ENCODE data around the gene ZNF319.
A peak's percentile ranks its signal among the peaks of the same experiment; 100 is the strongest.

ZNF319 gene

DNA sequence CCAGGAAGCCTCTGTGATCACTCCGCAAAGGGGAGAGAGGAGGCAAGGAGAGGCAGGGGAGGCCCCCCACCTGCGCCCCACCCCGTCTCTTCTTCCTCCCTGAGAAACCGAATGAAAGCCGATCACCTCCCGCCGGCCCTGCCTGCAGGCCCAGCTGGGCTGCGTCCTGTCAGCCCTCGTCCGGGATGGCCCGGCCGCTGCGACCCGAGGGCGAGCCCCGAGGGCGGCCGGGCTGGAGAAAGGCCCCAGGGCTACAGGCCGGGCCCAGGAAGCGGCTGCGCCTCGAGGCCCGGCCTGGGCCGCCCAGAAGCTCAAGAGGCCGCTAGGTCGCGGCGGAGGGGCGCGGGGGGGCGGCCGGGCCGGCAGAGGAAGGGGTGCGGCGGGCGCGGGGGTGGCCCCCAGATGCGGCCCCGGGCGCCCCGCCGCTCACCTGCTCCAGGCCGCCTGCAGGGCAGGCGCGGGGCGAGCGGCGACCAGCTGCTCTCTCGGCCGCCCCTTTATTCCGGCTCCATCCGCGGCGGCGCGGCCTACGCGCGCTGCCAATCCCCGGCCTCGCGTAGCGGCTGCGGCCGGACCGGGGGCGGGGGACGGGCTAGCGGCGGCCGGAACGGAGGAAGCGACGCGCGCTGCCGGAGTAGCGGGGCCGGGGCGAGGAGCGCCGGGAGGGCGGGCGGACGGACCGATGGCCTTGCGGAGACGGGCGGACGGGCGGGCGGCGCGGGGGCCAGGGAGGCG is at the start of gene ZNF319:
TSS of gene ZNF319 (minus strand) at position 702 of the 735 bp plus-strand sequence. CDS start 2,407 bp downstream, outside the sequence.
- peak within 1 kb of the TSS; percentile 92 to 94 for H3K27ac Mint-ChIP-seq
- DNase-seq (peak in 1 of 2 donors; percentile 41), ATAC-seq (peak; percentile 22)
- peak within 1 kb of the TSS; percentile 91 to 93 for H3K4me3 Mint-ChIP-seq
- H3K9me3 Mint-ChIP-seq: no peaks in the 10 kb centered on the region
- no peaks in the 10 kb centered on the region for H3K27me3 Mint-ChIP-seq
- H3K4me1 Mint-ChIP-seq: peaks cover 79% of the 10 kb centered on the region

DNA sequence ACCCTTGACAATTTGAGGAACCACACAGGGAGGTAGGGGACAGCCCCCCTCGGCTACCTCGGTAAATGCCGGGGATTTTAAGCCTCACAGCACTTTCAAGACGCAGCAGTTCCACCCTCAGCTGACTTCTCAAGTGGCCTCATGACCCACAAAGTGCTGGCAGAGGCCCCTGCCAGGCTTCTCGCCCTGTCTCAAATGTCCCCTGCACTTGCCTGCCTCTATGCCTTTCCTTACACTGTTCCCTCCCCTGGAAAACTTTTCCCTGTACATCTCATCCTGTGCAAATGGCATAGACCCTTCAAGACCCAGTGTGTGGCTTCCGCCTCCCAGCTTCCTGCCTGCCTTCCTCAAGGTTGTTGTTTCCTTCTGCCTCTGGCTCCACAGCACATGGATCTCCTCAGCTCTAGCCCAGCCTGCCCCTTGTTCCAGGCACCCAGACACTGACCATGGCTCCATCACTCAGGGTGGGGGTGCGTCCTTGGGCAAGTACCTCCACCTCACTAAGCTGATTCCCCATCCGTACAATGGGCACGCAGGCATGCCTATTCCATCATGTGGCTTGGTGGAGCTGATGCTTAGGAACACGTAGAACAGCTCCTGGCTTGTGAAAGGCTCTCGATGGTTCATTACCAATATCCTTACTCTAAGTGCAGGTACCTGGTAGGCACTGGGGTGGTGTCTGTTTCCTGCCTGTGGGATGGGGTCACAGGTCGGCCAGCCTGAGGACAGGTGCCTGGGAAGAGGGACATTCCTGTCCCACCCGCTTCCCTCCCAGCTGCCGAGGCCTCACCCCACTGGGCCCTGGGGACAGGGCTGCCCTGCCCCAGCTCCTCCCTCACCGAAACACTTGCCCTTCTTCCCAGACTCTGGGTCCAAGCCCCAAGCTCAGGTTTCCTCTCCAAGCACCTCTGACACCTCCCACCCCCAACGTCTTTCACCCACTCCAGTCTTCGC is 49.0 kb upstream of the ZNF319 start:
- no peaks in the 10 kb centered on the region for H3K27me3 Mint-ChIP-seq

DNA sequence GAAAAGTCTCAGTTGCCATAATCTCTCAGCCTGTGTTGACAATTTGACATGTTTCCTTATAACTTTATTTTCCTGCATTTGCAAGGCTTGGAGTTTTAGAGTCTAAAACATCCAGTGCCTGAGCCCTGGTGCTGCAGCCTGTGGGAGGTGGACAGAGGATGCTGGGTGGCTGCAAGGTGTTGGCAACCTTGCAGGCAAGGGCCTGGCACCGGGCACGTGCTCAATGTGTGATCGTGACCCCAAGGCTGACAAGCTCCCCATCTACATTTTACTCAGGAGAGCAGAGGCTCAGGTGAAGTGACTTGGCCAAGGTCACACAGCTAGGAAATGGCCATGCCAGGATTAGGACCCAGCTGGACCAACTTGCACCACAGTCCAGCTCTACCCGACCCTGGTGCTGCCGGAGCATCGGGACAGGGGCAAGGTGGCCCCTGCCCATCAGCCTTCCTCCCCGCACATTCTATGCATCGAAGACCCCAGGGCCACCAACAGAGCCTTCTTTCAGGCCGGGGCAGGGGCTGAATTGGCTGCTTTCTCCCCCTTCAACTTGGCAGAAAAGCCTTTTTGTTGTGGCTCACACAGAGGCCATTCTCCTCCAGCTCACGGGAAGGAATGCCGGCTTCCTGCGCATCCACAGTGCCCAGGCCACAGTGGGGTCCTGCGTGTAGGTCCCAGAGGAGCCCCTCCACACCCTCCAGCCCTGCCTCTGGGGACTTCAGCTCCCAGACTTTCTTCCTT is 48.2 kb upstream of the ZNF319 start:
- no peak for DNase-seq
- no peaks in the 10 kb centered on the region for H3K9me3 Mint-ChIP-seq
- no peaks in the 10 kb centered on the region for H3K4me1 Mint-ChIP-seq
- no peaks in the 10 kb centered on the region for H3K27me3 Mint-ChIP-seq
- no peak for ATAC-seq
- H3K4me3 Mint-ChIP-seq: no peak overlapping the region
- peak overlapping the region in 1 of 2 donors; percentile 78 for H3K27ac Mint-ChIP-seq

More for the DNA sequence above, 49.0 kb upstream of the ZNF319 start:
- Mint-ChIP-seq H3K4me1 (no peaks in the 10 kb centered on the region), H3K4me3 (no peak overlapping the region), H3K9me3 (no peaks in the 10 kb centered on the region), H3K27ac (peak overlapping the region in 1 of 2 donors; percentile 9)
- DNase-seq (no peak), ATAC-seq (no peak)

DNA sequence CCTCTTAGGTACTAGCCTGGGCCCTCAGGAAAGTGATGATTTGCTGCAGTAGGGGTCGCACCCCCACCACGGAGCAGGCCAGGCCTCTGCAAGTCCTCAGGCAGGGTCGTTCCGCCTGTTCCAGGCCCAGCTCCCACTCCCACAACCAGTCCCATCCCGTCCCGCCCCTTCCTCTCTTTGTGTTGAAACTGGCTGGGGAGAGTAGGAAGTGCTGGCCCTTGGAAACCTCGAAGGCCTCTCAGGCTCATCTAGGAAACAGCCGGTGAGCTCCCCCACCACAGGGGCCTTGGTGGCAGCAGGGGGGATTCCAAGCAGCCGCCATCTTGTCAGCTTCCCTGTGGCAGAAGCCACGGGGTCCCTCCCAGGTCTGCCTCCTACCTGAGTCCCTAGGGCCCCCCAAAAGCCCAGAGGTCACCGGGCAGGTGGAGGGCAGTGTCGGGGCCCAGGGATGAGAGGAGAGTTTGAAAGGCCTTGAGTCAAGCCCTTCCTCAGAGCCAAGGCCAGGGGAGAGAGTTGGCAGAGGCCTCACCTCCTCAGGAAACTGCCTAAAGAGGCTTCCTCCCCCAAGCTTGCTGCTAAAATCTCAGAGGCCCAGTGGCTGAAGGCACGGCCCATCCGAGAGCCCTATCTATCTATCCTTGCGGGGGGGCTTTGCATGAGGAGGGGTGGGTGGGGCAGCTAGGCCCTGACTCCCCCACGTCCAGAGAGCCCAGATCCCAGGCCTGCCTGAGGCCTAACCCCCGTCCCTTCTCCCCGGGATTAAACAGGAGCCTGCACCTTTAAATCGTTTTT is 47.3 kb upstream of the ZNF319 start:
- no peaks in the 10 kb centered on the region for H3K9me3 Mint-ChIP-seq
- no peak overlapping the region for H3K4me3 Mint-ChIP-seq
- no peak for DNase-seq
- H3K27me3 Mint-ChIP-seq: no peaks in the 10 kb centered on the region
- H3K4me1 Mint-ChIP-seq: no peaks in the 10 kb centered on the region
- no peak for ATAC-seq
- no peak overlapping the region for H3K27ac Mint-ChIP-seq

DNA sequence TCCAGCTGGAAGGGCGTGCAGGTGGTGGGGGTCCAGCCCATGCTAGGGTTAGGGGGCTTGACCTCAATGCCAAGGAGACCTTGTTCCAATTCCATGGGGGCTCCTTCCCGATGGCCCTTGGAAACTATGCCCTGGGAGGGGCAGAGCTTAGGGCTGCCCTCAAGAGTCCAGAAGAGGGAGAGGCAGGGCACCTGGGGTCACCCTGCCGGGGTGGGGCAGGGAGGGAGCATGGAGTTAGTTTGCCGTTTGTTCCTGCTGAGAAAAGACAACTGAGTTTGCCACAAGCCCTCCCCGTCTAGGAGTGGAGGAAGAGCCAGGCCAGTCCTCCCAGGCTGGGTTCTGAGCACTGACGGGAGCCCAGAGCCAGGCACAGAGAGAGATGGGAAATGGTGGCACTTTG is 46.5 kb upstream of the ZNF319 start:
- Mint-ChIP-seq H3K27me3 (no peaks in the 10 kb centered on the region), H3K4me3 (no peak overlapping the region), H3K9me3 (no peaks in the 10 kb centered on the region), H3K27ac (no peak overlapping the region), H3K4me1 (no peaks in the 10 kb centered on the region)
- ATAC-seq: no peak
- no peak for DNase-seq

DNA sequence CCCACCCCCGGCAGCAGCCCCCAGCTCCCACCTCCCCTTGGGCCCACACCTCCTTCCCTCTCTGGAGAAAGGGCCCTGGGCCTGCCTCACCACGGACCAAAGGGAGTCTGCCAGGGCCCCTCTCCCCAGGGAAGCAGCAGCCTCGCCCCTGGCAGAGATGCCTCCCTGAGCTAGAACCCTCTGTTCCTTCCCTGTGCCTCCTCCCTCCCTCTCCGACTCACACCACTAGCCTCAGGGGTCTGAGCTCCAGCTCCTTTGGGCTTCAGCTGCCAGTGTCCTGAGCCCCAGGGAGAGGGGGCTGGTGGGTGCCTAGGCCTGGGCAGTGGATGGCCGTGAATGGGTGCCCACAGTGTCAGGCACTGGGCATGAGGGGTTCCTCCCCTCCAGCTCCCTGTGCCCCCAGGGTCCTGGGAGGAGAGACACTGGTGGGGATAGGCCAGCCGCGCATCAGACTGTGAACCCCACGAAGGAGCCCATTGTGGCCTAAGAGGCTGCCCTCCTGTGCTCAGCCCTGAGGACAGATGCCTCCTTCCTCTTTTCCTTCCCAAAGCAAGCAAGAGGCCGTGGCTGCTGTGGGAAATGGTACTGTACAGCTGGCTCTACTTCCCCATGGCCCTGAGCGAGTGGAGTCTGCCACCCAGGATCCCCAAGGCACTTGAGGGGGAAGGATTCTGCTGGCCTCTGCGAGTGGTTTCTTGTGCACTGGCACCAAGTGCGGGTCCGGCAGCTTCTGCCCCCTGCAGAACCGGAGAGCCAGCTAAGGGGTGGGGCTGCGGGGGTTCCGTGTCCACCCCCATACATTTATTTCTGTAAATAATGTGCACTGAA is 45.8 kb upstream of the ZNF319 start:
- Mint-ChIP-seq H3K9me3 (no peaks in the 10 kb centered on the region), H3K27ac (no peak overlapping the region), H3K4me1 (no peaks in the 10 kb centered on the region), H3K27me3 (no peaks in the 10 kb centered on the region), H3K4me3 (no peak overlapping the region)
- ATAC-seq (no peak), DNase-seq (no peak)

DNA sequence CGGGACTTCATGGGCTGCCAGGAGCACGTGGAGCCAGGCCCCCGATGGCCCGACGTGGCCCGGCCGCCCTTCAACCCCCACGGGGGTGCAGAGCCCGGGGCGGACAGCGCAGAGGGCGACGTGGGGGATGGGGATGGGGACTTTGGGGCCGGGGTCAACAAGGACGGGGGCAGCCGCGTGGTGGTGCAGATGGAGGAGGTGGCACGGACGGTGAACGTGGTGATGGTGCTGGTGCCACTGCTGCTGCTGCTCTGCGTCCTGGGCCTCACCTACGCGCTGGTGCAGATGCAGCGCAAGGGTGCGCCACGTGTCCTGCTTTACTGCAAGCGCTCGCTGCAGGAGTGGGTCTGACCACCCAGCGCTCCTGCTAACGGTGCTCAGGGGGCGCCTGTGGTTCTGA is 44.6 kb upstream of the ZNF319 start:
- no peaks in the 10 kb centered on the region for H3K27me3 Mint-ChIP-seq
- no peaks in the 10 kb centered on the region for H3K9me3 Mint-ChIP-seq
- ATAC-seq (no peak), DNase-seq (no peak)
- H3K27ac Mint-ChIP-seq: no peak overlapping the region
- H3K4me1 Mint-ChIP-seq: no peaks in the 10 kb centered on the region
- H3K4me3 Mint-ChIP-seq: no peak overlapping the region

DNA sequence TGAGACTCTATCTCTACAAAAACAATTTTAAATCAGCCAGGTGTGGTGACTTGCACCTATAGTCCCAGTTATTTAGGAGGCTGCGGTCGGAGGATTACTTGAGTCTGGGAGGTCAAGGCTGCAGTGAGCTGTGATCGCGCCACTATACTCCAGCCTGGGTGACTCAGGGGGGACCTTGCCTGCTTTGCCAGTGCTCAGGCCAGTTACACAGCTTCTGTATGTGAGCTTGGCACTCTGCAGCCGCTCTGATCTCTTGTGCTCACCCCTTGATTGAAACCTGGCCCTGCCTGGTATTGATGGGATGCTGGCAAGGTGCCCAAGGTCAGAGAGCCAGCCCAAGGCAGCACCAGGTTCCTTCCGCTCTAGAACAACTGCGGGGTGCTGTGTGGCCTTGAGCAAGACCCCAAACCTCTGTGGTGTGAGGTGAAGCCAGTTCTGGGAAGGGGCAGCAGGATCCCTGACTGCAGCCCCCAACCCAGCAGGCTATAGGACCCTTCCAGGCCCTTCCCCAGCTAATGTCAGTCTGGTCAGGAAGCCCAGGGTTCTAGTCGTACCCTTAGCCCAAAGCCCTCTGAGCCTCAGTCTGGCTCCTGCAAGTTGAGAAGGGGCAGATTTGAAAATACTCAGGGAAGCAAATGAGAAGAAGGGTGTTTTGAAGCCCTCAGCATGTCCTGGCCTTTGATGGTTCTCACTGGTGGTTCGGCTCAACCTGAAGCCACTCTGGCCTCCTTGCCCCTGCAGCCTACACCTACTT is 44.0 kb upstream of the ZNF319 start:
- H3K27ac Mint-ChIP-seq: peak overlapping the region in 1 of 2 donors; percentile 54
- H3K27me3 Mint-ChIP-seq: no peaks in the 10 kb centered on the region
- no peaks in the 10 kb centered on the region for H3K4me1 Mint-ChIP-seq
- DNase-seq (no peak), ATAC-seq (no peak)
- no peaks in the 10 kb centered on the region for H3K9me3 Mint-ChIP-seq
- H3K4me3 Mint-ChIP-seq: no peak overlapping the region

DNA sequence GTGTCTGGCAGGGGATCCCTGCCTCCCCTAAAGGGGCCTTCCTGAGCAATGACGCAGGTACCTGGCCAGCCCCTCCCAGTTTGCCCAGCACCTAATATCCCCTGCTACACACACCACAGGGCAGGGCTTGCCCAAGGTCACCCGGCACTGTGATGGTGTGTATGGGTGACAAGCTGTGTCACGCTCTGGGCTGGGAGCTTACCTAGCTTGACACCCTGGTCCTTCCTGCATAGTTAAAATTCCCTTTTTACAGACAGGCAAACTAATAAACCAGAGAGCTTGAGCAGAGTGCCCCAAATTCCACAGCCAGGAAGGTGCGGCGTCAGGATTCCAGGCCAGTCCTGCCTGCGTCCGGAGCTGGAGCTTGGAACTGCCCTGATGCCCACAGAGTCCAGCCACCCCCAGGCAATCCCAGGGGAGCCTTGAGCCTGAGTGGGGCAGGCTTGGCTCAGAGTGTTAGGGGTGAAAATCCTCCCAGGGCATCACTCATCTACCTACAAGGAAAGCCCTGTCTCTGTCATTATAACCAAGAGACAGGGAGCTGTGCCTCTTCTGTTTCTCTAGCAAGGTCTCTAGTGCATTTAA is 43.2 kb upstream of the ZNF319 start:
- Mint-ChIP-seq H3K4me1 (no peaks in the 10 kb centered on the region), H3K9me3 (no peaks in the 10 kb centered on the region), H3K27me3 (no peaks in the 10 kb centered on the region), H3K27ac (peak overlapping the region in 1 of 2 donors; percentile 54), H3K4me3 (no peak overlapping the region)
- no peak for ATAC-seq
- DNase-seq: no peak

DNA sequence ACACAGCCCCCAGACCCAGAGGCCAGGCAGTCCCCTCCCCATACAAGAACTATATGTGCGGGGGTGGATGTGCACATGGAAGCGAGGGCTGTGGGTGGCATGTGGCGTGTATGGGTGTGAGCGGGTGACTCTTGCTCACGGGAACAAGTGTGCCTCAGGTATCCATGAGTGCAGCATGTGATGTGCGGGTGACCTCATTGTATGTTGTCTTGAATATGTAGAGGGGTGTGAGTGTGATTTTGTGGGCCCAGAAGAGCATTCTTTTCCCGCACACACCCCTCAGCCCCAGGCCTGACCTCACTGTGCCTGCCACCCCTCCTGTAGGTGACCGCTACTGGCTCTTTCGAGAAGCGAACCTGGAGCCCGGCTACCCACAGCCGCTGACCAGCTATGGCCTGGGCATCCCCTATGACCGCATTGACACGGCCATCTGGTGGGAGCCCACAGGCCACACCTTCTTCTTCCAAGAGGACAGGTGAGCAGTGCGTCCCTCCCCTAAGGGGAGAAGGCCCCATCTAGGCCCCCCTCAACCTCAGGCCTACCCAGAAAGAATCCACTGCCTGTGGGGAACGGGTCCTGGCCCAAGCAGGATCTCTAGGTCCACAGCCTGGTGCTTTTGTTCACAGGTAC is 42.5 kb upstream of the ZNF319 start:
- Mint-ChIP-seq H3K27me3 (no peaks in the 10 kb centered on the region), H3K9me3 (no peaks in the 10 kb centered on the region), H3K4me1 (no peaks in the 10 kb centered on the region), H3K27ac (no peak overlapping the region), H3K4me3 (no peak overlapping the region)
- DNase-seq (no peak), ATAC-seq (no peak)

DNA sequence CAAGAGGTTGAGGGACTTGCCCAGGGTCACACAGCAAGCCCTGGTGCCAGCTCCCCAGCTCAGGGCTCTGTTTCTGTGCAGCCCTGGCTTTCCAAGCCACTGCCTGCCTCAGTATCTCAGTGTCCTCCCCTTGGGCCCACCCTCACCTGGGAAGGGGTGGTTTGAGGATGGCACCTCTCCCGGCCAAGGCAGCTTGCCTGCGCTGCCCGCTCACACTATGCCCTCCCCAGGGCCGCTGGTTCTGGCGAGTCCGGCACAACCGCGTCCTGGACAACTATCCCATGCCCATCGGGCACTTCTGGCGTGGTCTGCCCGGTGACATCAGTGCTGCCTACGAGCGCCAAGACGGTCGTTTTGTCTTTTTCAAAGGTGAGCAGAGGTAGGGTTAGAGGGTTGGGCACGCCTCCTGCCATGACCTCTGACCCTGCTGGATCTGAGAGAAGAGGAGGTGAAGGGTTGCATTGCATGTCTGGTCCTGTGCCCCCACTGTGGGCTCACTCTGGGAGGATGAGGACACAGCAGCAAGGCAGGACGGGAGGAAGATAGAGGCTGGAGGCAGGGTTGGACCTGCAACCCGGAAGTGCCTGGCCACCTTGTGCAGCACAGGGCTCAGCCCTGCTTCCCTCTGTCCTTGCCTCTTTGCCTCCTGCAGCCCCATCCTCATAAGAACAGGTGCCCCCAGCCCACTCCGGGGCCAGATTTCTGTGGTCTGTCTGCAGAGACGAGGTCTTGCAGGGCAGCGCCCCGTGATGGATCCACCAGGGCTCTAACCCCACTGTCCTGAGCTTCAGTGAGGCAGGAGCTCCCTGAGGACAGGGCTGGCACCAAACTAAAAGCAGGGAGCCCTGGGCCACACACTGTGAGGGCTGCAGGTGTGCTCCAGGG is 41.8 kb upstream of the ZNF319 start:
- no peaks in the 10 kb centered on the region for H3K4me1 Mint-ChIP-seq
- H3K4me3 Mint-ChIP-seq: no peak overlapping the region
- no peak overlapping the region for H3K27ac Mint-ChIP-seq
- DNase-seq (no peak), ATAC-seq (no peak)
- no peaks in the 10 kb centered on the region for H3K9me3 Mint-ChIP-seq
- no peaks in the 10 kb centered on the region for H3K27me3 Mint-ChIP-seq

DNA sequence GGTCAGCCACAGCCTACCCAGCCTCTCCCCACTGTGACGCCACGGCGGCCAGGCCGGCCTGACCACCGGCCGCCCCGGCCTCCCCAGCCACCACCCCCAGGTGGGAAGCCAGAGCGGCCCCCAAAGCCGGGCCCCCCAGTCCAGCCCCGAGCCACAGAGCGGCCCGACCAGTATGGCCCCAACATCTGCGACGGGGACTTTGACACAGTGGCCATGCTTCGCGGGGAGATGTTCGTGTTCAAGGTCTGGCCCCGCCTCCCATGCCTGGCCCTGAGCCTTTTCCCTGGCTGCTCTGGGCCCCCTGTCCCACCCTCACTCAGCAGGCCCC is 41.1 kb upstream of the ZNF319 start:
- peak; percentile 33 for ATAC-seq
- H3K27ac Mint-ChIP-seq: no peak overlapping the region
- H3K4me1 Mint-ChIP-seq: no peaks in the 10 kb centered on the region

More for the DNA sequence above, 41.1 kb upstream of the ZNF319 start:
- H3K4me3 Mint-ChIP-seq: no peak overlapping the region
- DNase-seq: no peak
- H3K27me3 Mint-ChIP-seq: no peaks in the 10 kb centered on the region
- no peaks in the 10 kb centered on the region for H3K9me3 Mint-ChIP-seq

Data from stimulated activated naive CD8-positive, alpha-beta T cell treated with anti-CD3 and anti-CD28 coated beads, Interleukin-15, amount 100 ng/mL, for 72 hours (primary cell).